Measurements from ENCODE around the gene ETS2. TPM values are rescaled to one million over a fixed set of nuclear protein-coding genes. Genes with fewer than 3 reads are reported as not detected.

ETS2 gene
- total RNA-seq, 1 donor from 2014 or later = 18.2 TPM

DNA sequence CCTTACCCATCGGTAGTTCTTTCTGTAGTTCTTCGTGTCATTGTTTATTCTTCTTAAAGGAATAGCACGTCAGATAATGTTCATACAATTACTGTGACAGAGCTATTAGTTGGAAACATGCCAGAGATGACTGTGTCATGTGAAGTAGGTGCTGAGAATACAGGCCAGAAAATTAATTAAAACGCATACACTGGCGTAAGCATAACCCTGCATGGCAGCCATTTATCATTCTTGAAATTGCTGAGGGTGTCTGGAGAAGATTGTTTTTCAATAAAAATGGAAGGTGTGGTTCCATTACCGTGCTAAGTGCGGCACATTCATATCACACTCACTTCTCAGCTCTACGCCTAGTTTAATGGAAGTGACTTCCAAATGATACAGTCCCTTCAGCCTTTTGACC lies 7.8 kb downstream of the ETS2 start:
- peak; percentile 1 for DNase-seq (ENCODE audit: extremely low spot score, unreplicated experiment)
- Mint-ChIP-seq H3K4me1 (ENCODE audit: unreplicated experiment) (peaks cover 25% of the 10 kb centered on the region), H3K27me3 (ENCODE audit: unreplicated experiment) (no peaks in the 10 kb centered on the region), H3K27ac (ENCODE audit: unreplicated experiment) (no peak overlapping the region), H3K4me3 (ENCODE audit: unreplicated experiment) (no peak overlapping the region), H3K36me3 (ENCODE audit: unreplicated experiment) (peaks cover 64% of the 10 kb centered on the region), H3K9me3 (ENCODE audit: unreplicated experiment) (no peaks in the 10 kb centered on the region)
- TF ChIP-seq, protein P1, sequence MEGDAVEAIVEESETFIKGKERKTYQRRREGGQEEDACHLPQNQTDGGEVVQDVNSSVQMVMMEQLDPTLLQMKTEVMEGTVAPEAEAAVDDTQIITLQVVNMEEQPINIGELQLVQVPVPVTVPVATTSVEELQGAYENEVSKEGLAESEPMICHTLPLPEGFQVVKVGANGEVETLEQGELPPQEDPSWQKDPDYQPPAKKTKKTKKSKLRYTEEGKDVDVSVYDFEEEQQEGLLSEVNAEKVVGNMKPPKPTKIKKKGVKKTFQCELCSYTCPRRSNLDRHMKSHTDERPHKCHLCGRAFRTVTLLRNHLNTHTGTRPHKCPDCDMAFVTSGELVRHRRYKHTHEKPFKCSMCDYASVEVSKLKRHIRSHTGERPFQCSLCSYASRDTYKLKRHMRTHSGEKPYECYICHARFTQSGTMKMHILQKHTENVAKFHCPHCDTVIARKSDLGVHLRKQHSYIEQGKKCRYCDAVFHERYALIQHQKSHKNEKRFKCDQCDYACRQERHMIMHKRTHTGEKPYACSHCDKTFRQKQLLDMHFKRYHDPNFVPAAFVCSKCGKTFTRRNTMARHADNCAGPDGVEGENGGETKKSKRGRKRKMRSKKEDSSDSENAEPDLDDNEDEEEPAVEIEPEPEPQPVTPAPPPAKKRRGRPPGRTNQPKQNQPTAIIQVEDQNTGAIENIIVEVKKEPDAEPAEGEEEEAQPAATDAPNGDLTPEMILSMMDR (IDR thresholded peaks at IDR 0.05) = no peak

DNA sequence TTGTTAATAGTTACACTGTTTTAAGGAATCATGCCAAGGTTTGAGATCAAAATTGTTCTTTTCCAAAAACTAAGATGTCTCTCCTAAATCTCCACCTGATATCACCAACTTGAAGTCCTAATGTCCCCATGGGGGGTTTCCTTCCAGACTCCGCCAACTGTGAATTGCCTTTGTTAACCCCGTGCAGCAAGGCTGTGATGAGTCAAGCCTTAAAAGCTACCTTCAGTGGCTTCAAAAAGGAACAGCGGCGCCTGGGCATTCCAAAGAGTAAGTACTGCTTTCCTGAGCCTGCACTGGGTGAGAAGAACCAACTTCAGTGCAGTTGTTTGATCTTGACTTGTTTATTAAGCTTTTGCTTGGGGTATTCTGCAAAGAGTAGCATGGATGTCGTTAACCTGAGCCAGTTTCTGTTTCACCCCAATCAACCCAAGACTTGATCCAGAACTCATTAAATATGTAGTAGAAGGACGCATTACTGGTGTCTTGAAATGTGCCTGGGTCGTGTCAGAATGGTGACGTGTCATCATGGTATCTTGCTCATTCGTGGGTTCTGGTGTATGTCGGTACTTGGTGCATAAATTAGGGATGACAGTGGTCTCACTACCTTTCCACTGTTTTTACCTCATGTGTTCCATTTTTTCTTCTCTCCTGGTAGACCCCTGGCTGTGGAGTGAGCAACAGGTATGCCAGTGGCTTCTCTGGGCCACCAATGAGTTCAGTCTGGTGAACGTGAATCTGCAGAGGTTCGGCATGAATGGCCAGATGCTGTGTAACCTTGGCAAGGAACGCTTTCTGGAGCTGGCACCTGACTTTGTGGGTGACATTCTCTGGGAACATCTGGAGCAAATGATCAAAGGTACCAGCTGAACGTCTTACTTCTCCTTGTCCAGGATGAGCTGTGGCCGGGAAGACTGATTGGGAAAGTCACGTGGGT lies 8.7 kb downstream of the ETS2 start:
- Mint-ChIP-seq H3K27ac (ENCODE audit: unreplicated experiment) (no peak overlapping the region), H3K4me1 (ENCODE audit: unreplicated experiment) (peaks cover 30% of the 10 kb centered on the region), H3K27me3 (ENCODE audit: unreplicated experiment) (no peaks in the 10 kb centered on the region), H3K36me3 (ENCODE audit: unreplicated experiment) (peaks cover 70% of the 10 kb centered on the region), H3K9me3 (ENCODE audit: unreplicated experiment) (no peaks in the 10 kb centered on the region), H3K4me3 (ENCODE audit: unreplicated experiment) (no peak overlapping the region)
- DNase-seq (ENCODE audit: extremely low spot score, unreplicated experiment) = peak; percentile 25
- TF ChIP-seq, protein P1 (IDR thresholded peaks at IDR 0.05) = no peak

DNA sequence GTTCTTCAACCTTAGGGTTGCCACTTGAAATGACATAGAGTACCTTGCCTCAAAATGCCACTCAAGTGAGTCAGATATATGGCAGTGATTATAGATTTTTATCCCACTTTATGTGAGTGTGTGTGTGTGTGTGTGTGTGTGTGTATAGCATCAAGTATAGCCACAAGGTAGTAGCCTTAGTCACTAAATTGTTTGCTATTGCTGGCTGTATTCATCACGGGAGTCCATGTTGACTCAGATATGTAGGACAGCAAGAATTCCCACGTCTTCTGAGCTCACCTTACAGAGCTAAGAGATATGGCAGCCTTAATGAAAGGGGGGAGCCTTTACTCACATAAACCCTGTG lies 9.3 kb downstream of the ETS2 start:
- no peak overlapping the region for H3K4me3 Mint-ChIP-seq (ENCODE audit: unreplicated experiment)
- H3K36me3 Mint-ChIP-seq (ENCODE audit: unreplicated experiment) = peaks cover 72% of the 10 kb centered on the region
- no peak overlapping the region for H3K27ac Mint-ChIP-seq (ENCODE audit: unreplicated experiment)
- TF ChIP-seq, protein P1 (IDR thresholded peaks at IDR 0.05) = no peak
- peak; percentile 11 for DNase-seq (ENCODE audit: extremely low spot score, unreplicated experiment)
- peaks cover 35% of the 10 kb centered on the region for H3K4me1 Mint-ChIP-seq (ENCODE audit: unreplicated experiment)
- H3K27me3 Mint-ChIP-seq (ENCODE audit: unreplicated experiment) = no peaks in the 10 kb centered on the region
- no peaks in the 10 kb centered on the region for H3K9me3 Mint-ChIP-seq (ENCODE audit: unreplicated experiment)

DNA sequence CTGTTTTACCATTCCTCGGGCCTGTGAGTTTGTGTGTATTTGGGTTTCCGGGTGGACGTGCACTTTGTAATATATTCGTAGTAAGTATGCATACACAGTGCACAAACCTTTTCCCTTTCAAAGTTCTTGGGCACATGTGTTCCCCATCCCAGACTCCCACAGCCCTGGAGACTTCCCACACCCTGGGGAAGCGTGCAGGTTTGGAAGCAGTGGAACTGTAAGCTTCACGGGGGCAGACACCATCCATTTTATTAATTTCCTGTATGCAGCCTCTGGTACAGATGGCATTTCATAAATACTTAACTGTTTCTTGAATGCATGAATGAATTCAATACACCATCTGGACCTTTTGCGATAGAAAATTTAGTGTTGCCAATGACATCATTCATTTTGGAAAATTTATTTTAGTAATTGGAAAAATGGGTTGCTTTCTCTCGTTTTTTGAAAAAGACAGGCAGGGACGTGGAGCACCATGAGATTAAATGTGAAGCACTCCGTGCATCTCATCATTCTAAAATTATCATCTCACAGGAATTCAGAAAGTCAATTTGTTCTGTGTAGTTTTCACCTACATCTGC lies 10.8 kb downstream of the ETS2 start:
- TF ChIP-seq, protein P1 (IDR thresholded peaks at IDR 0.05) = no peak
- H3K36me3 Mint-ChIP-seq (ENCODE audit: unreplicated experiment) = peaks cover 74% of the 10 kb centered on the region
- no peak overlapping the region for H3K27ac Mint-ChIP-seq (ENCODE audit: unreplicated experiment)
- peaks cover 30% of the 10 kb centered on the region for H3K4me1 Mint-ChIP-seq (ENCODE audit: unreplicated experiment)
- peak; percentile 21 for DNase-seq (ENCODE audit: extremely low spot score, unreplicated experiment)
- H3K27me3 Mint-ChIP-seq (ENCODE audit: unreplicated experiment) = no peaks in the 10 kb centered on the region
- H3K4me3 Mint-ChIP-seq (ENCODE audit: unreplicated experiment) = no peak overlapping the region
- no peaks in the 10 kb centered on the region for H3K9me3 Mint-ChIP-seq (ENCODE audit: unreplicated experiment)
